Measurements from ENCODE around the gene SVBP.

DNA sequence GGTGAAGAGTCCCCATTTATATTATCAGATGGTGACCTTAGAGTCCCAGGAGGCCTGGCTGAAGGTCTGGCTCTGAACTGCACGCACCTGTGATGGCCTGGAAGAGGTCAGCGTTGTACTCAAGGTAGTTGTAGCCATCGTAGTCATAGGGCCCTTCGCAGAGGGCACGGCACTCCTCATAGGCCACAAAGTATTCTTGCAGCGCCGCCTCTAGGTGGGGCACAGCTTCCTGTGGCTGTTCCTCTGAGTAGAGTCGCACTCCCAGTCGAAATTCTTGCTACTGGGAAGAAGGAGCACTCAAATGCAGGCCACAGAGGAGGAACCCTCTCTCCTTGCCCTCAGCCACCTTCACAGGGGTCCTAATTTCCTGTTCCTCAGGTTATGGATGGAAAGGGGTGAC, 58.1 kb downstream of the SVBP start:
- TF ChIP-seq, protein P1, sequence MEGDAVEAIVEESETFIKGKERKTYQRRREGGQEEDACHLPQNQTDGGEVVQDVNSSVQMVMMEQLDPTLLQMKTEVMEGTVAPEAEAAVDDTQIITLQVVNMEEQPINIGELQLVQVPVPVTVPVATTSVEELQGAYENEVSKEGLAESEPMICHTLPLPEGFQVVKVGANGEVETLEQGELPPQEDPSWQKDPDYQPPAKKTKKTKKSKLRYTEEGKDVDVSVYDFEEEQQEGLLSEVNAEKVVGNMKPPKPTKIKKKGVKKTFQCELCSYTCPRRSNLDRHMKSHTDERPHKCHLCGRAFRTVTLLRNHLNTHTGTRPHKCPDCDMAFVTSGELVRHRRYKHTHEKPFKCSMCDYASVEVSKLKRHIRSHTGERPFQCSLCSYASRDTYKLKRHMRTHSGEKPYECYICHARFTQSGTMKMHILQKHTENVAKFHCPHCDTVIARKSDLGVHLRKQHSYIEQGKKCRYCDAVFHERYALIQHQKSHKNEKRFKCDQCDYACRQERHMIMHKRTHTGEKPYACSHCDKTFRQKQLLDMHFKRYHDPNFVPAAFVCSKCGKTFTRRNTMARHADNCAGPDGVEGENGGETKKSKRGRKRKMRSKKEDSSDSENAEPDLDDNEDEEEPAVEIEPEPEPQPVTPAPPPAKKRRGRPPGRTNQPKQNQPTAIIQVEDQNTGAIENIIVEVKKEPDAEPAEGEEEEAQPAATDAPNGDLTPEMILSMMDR (IDR thresholded peaks at IDR 0.05; ENCODE audit: low read length) = no peak
- no peak for TF ChIP-seq EZH2 (optimal IDR thresholded peaks at IDR 0.05; ENCODE audit: low read depth, low read length)

Data from MM.1S (cell line).